ENCODE results near the gene ARID3B.

- TF ChIP-seq CTCF (IDR thresholded peaks at IDR 0.05) (no peak), POLR2A (IDR thresholded peaks at IDR 0.05; ENCODE audit: low read depth) (no peak)
Measured at GRCh38 chr15:74636984-74637383, 96.0 kb downstream of the ARID3B start.
